Stimulated activated CD8-positive, alpha-beta memory T cell treated with anti-CD3 and anti-CD28 coated beads, Interleukin-15, amount 100 ng/mL, for 24 hours (primary cell): ENCODE data around the gene PSMB11.
A peak's percentile ranks its signal among the peaks of the same experiment; 100 is the strongest.
"Not testable (repeated sequence)": the region's sequence is repeated elsewhere in the genome, so short reads cannot be mapped to it uniquely, and the experiment has no call there.

Experiments
- DNase-seq: peaks from one replicate; pipeline ENCODE4 v3.0.0-alpha.2; 2020; ENCODE audit warnings: low read depth

Gene PSMB11

GRCh38 chr14:23042162-23042965 lies at the start of gene PSMB11:
TSS of gene PSMB11 (plus strand) at chr14:23042212. CDS start at chr14:23042226, 14 bp downstream.
- no peak for DNase-seq

GRCh38 chr14:22993517-22993916 lies 48.5 kb upstream of the PSMB11 start:
- no peak for DNase-seq

- DNase-seq = no peak
Observed at GRCh38 chr14:22994762-22995275, 47.2 kb upstream of the PSMB11 start.

- no peak for DNase-seq
Observed at GRCh38 chr14:22995889-22996625, 46.0 kb upstream of the PSMB11 start.

- no peak for DNase-seq
Observed at GRCh38 chr14:22996768-22997654, 45.0 kb upstream of the PSMB11 start.

- no peak for DNase-seq
Observed at GRCh38 chr14:22997676-22998323, 44.2 kb upstream of the PSMB11 start.

- no peak for DNase-seq
Observed at GRCh38 chr14:22998329-22999012, 43.5 kb upstream of the PSMB11 start.

- DNase-seq = no peak
Observed at GRCh38 chr14:23000860-23001259, 41.2 kb upstream of the PSMB11 start.

GRCh38 chr14:23002592-23002991 lies 39.4 kb upstream of the PSMB11 start:
- DNase-seq = no peak

- not testable (repeated sequence) for DNase-seq
Observed at GRCh38 chr14:23004274-23004673, 37.7 kb upstream of the PSMB11 start.

GRCh38 chr14:23005451-23006187 lies 36.4 kb upstream of the PSMB11 start:
- no peak for DNase-seq

GRCh38 chr14:23006188-23006534 lies 35.9 kb upstream of the PSMB11 start:
- no peak for DNase-seq

GRCh38 chr14:23006544-23007419 lies 35.2 kb upstream of the PSMB11 start:
- DNase-seq = peak; percentile 79

GRCh38 chr14:23008831-23009230 lies 33.2 kb upstream of the PSMB11 start:
- DNase-seq = no peak

- no peak for DNase-seq
Observed at GRCh38 chr14:23009483-23009938, 32.5 kb upstream of the PSMB11 start.

GRCh38 chr14:23009939-23010726 lies 31.9 kb upstream of the PSMB11 start, which contains the start of gene C14orf93:
TSS of gene C14orf93 (minus strand) at chr14:23010143. CDS start at chr14:22999023, 11,120 bp downstream.
- DNase-seq = peak; percentile 60

GRCh38 chr14:23013054-23013748 lies 28.8 kb upstream of the PSMB11 start:
- no peak for DNase-seq

GRCh38 chr14:23013749-23014054 lies 28.3 kb upstream of the PSMB11 start:
- DNase-seq = not testable (repeated sequence)
